Left renal pelvis (tissue), 4 donors: ENCODE data around the gene MKNK1. TPM values are rescaled to one million over a fixed set of nuclear protein-coding genes. Genes with fewer than 3 reads are reported as not detected.

Experiments
- DNase-seq, 4 donors: peaks; one replicate each; pipeline ENCODE4 v3.0.0-alpha.2; 2013; ENCODE audit warnings: low read depth in 4 of 4, low spot score in 3 of 4
- polyA plus RNA-seq, 4 donors: library from polyadenylated mRNA; unstranded; fragments of 120-200 nt; gene quantifications; one replicate each; pipeline ENCODE4 v1.2.1, GENCODE V29; 2013; ENCODE audit not compliant: insufficient read length in 4 of 4

Gene MKNK1
- polyA plus RNA-seq, 4 donors, result 23.3 to 39.4 (median 29.4) TPM

GRCh38 chr1:46568461-46568891, 35.6 kb downstream of the MKNK1 start:
- no peak for DNase-seq

- no peak for DNase-seq
These were observed 40.7 kb downstream of the MKNK1 start for GRCh38 chr1:46563341-46563740.

- no peak for DNase-seq
These were observed 41.6 kb downstream of the MKNK1 start for GRCh38 chr1:46562498-46562897.

- DNase-seq, result no peak
These were observed 45.1 kb downstream of the MKNK1 start for GRCh38 chr1:46558966-46559365.

GRCh38 chr1:46558141-46558963, 45.7 kb downstream of the MKNK1 start:
- no peak for DNase-seq

GRCh38 chr1:46557403-46557802, 46.7 kb downstream of the MKNK1 start:
- DNase-seq, result no peak

GRCh38 chr1:46556822-46557221, 47.2 kb downstream of the MKNK1 start:
- DNase-seq, result no peak

- no peak for DNase-seq
These were observed 48.0 kb downstream of the MKNK1 start for GRCh38 chr1:46555826-46556619.

- DNase-seq, result no peak
These were observed 49.3 kb downstream of the MKNK1 start for GRCh38 chr1:46554597-46555381.

- no peak for DNase-seq
These were observed 49.9 kb downstream of the MKNK1 start for GRCh38 chr1:46554236-46554596.

GRCh38 chr1:46553506-46553905, 50.6 kb downstream of the MKNK1 start:
- no peak for DNase-seq

- no peak for DNase-seq
These were observed 51.5 kb downstream of the MKNK1 start for GRCh38 chr1:46552357-46553237.

- DNase-seq, result no peak
These were observed 52.4 kb downstream of the MKNK1 start, which contains the start of gene KNCN for GRCh38 chr1:46551597-46552095. KNCN (minus strand) TSS chr1:46551647; CDS start chr1:46551215, 432 bp downstream.

- no peak for DNase-seq
These were observed 53.3 kb downstream of the MKNK1 start for GRCh38 chr1:46550751-46551231.

GRCh38 chr1:46549697-46550681, 54.1 kb downstream of the MKNK1 start:
- no peak for DNase-seq

GRCh38 chr1:46547481-46548383, 56.3 kb downstream of the MKNK1 start:
- DNase-seq, result no peak

- no peak for DNase-seq
These were observed 57.9 kb downstream of the MKNK1 start for GRCh38 chr1:46546210-46546609.
